GM12878 (cell line): Measurements from ENCODE around the gene ENG. TPM values are rescaled to one million over a fixed set of nuclear protein-coding genes. Genes with fewer than 3 reads are reported as not detected.
A peak's percentile ranks its signal among the peaks of the same experiment; 100 is the strongest.

Experiments
- ATAC-seq: fragments of 200-7000 bp; cut with Tn5 transposase; 3 replicates; pipeline ENCODE4 v1.9.1; 2020; ENCODE audit warnings: mild to moderate bottlenecking, moderate library complexity
- BruUV-seq: library from RNA; stranded (reverse); fragments of 400-500 nt; replicated peaks from 2 replicates; lab custom pipeline; 2021; lab: Mats Ljungman, UMichigan
- CTCF ChIA-PET: fragments of 300-600 bp; sonication (Branson Sonifier 250); formaldehyde crosslinking; extraction: SDS; loops from one replicate; lab custom pipeline; 2021; ENCODE audit warnings: inconsistent platforms; lab: Yijun Ruan, JAX
- POLR2A ChIA-PET: fragments of 350-600 bp; formaldehyde crosslinking; extraction: SDS; loops from one replicate; lab custom pipeline; 2021; ENCODE audit warnings: inconsistent platforms; lab: Charles Lee
- RAD21 ChIA-PET: fragments of 300-600 bp; sonication (Branson Sonifier 250); formaldehyde crosslinking; loops from one replicate; lab custom pipeline; 2023; ENCODE audit warnings: antibody characterized with exemption; ENCODE audit not compliant: unreplicated experiment; lab: Charles Lee
- SMC1A ChIA-PET: fragments of 300-600 bp; sonication (Branson Sonifier 250); formaldehyde crosslinking; loops from one replicate; lab custom pipeline; 2023; ENCODE audit not compliant: unreplicated experiment, uncharacterized antibody; lab: Charles Lee
- DNase-seq: peaks from one replicate; pipeline ENCODE4 v3.0.0-alpha.2; 2011; ENCODE audit warnings: low read depth, low spot score
- FAIRE-seq: peaks from 3 replicates; lab custom pipeline; 2011; peaks lifted over from hg19 to GRCh38; lab: Jason Lieb, UNC
- H2AFZ ChIP-seq: 2 replicates; pipeline ENCODE4 v1.6.0; 2011; ENCODE audit warnings: low read depth, low read length, control low read depth; ENCODE audit not compliant: control insufficient read depth
- H3K27ac ChIP-seq: 2 replicates; pipeline ENCODE4 v1.5.1; 2011; ENCODE audit warnings: control low read depth; ENCODE audit not compliant: control insufficient read depth, insufficient read depth
- H3K27me3 ChIP-seq, 2 experiments: replicated peaks in 1 of 2; 2 replicates each; pipeline versions ENCODE4 v1.6.0 to v1.6.1; 2011; ENCODE audit warnings: low read length in 1 of 2; ENCODE audit not compliant: control insufficient read depth in 2 of 2, insufficient read depth in 2 of 2
- H3K36me3 ChIP-seq, 2 experiments: 2 replicates each; pipeline ENCODE4 v1.5.1; 2011; ENCODE audit warnings: low read length in 1 of 2; ENCODE audit not compliant: control insufficient read depth in 2 of 2, insufficient read depth in 2 of 2
- H3K4me1 ChIP-seq: 2 replicates; pipeline ENCODE4 v1.6.1; 2011; ENCODE audit warnings: mild to moderate bottlenecking, low read length, moderate library complexity, mixed read lengths; ENCODE audit not compliant: control insufficient read depth, insufficient read depth
- H3K4me2 ChIP-seq: 2 replicates; pipeline ENCODE4 v1.6.0; 2011; ENCODE audit warnings: control low read depth; ENCODE audit not compliant: control insufficient read depth, insufficient read depth
- H3K4me3 ChIP-seq: fragments of 200-600 bp; sonication (generic); 2 replicates; pipeline ENCODE4 v1.5.1; 2016
- H3K79me2 ChIP-seq: 2 replicates; pipeline ENCODE4 v1.6.0; 2011; ENCODE audit warnings: low read length; ENCODE audit not compliant: control insufficient read depth, insufficient read depth
- H3K9ac ChIP-seq: 2 replicates; pipeline ENCODE4 v1.8.0; 2011; ENCODE audit warnings: low read length, control low read depth, mixed read lengths; ENCODE audit not compliant: control insufficient read depth, insufficient read depth
- H3K9me3 ChIP-seq: replicated peaks from 3 replicates; pipeline ENCODE4 v1.5.1; 2011; ENCODE audit warnings: mild to moderate bottlenecking, low read length; ENCODE audit not compliant: control insufficient read depth, insufficient read depth
- H4K20me1 ChIP-seq: 2 replicates; pipeline ENCODE4 v1.6.0; 2011; ENCODE audit not compliant: control insufficient read depth, insufficient read depth
- PAX5 ChIP-seq: IDR thresholded peaks from 2 replicates; pipeline ENCODE4 v1.6.1; 2011; ENCODE audit warnings: low read depth, low read length, borderline replicate concordance
- PML ChIP-seq: IDR thresholded peaks from 2 replicates; pipeline ENCODE4 v1.6.1; 2012; ENCODE audit warnings: low read length, inconsistent platforms
- POLR2A ChIP-seq: IDR thresholded peaks from 2 replicates; pipeline ENCODE4 v1.6.1; 2011; ENCODE audit warnings: low read depth, mild to moderate bottlenecking, low read length
- SP1 ChIP-seq: IDR thresholded peaks from one replicate; pipeline ENCODE4 v1.6.1; 2011; ENCODE audit warnings: low read depth, low read length
- WGBS: methylation state at CpG from one replicate; pipeline ENCODE4 v1.1.6; 2016; ENCODE audit warnings: low lambda C conversion rate; ENCODE audit not compliant: insufficient replicate concordance, insufficient coverage; ENCODE audit errors: missing lambda C conversion rate; 5-methylcytosine and 5-hydroxymethylcytosine counted together
- in situ Hi-C: fragments of 300-500 bp; cut with MboI; formaldehyde crosslinking; loops from 9 replicates; pipeline ENCODE4 v1.14.3; 2018; ENCODE audit warnings: mixed read lengths
- intact Hi-C: fragments of 100-400 bp; cut with micrococcal nuclease; formaldehyde crosslinking; loops from one replicate; pipeline ENCODE4 v1.14.2; 2022; ENCODE audit not compliant: unreplicated experiment
- polyA plus RNA-seq, 11 experiments: library from polyadenylated mRNA; depleted of rRNA in 4 of 11; unstranded in 6 of 11; stranded (reverse) in 5 of 11; fragments of >200 nt; fragmentation: Nextera tagmentation in 4 of 11; fragmentation: Illumina TruSeq in 1 of 11; extraction: Ambion mirVana in 4 of 11; extraction: Trizol in 1 of 11; gene quantifications; 1 replicate in 1 of 11; 2 replicates in 10 of 11; pipeline versions ENCODE4 v1.2.1 to v1.2.3, GENCODE V29; 2011 to 2016; ENCODE audit warnings: inconsistent platforms in 2 of 11, missing spikeins in 2 of 11, low read depth in 1 of 11
- total RNA-seq, 4 experiments: library from RNA; depleted of rRNA in 3 of 4; stranded (reverse); fragments of >200 nt in 3 of 4; fragmentation: Illumina TruSeq in 1 of 4; extraction: Trizol in 1 of 4; gene quantifications; 2 replicates each; pipeline versions ENCODE4 v1.2.1 to v1.2.3, GENCODE V29; 2013 to 2021
- TF ChIP-seq, protein P1 (sequence below): IDR thresholded peaks from 2 replicates; pipeline ENCODE4 v1.6.1; 2011; ENCODE audit warnings: mild to moderate bottlenecking, low read depth, low read length, moderate library complexity; ENCODE audit not compliant: insufficient replicate concordance
- TF ChIP-seq, protein P2 (sequence below): fragments of 450-650 bp; IDR thresholded peaks from 2 replicates; pipeline ENCODE4 v1.6.1; 2016; ENCODE audit warnings: mild to moderate bottlenecking

ENG gene
- total and polyA plus RNA-seq, 10 of the 15 experiments (the other 5 are each of a cell fraction or from before 2014, with no cell fraction given): 0.14 to 10.1 (median 2.0) TPM

- H3K36me3 ChIP-seq: peaks cover 0 to 7% of the 10 kb centered on the region in 2 experiments; a peak in 1 of 4 replicates
- in situ Hi-C loops (no loop called here), intact Hi-C loops (loop anchor here (2.0 kb wide), 1 partner anchor 43 kb away; the partner anchor contains the start of gene TOR2A)
- WGBS: under 1% methylated on average over 16 of the region's 18 CpGs
- H2AFZ ChIP-seq: no peak overlapping the region
- H3K9me3 ChIP-seq: no peaks in the 10 kb centered on the region
- SMC1A ChIA-PET: interaction anchor here (1.4 to 2.4 kb wide), 2 partner anchors 8 to 9 kb away, joined by 4 to 5 read pairs; no protein-coding TSS in a partner anchor
- BruUV-seq: no TSS peak
- TF ChIP-seq POLR2A (peak; percentile 19; the same call in 1 of the 2 replicates), PML (no peak), SP1 (no peak), PAX5 (no peak)
- TF ChIP-seq, protein P1, sequence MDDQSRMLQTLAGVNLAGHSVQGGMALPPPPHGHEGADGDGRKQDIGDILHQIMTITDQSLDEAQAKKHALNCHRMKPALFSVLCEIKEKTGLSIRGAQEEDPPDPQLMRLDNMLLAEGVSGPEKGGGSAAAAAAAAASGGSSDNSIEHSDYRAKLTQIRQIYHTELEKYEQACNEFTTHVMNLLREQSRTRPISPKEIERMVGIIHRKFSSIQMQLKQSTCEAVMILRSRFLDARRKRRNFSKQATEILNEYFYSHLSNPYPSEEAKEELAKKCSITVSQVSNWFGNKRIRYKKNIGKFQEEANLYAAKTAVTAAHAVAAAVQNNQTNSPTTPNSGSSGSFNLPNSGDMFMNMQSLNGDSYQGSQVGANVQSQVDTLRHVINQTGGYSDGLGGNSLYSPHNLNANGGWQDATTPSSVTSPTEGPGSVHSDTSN: peak; percentile 12
- TF ChIP-seq, protein P2, sequence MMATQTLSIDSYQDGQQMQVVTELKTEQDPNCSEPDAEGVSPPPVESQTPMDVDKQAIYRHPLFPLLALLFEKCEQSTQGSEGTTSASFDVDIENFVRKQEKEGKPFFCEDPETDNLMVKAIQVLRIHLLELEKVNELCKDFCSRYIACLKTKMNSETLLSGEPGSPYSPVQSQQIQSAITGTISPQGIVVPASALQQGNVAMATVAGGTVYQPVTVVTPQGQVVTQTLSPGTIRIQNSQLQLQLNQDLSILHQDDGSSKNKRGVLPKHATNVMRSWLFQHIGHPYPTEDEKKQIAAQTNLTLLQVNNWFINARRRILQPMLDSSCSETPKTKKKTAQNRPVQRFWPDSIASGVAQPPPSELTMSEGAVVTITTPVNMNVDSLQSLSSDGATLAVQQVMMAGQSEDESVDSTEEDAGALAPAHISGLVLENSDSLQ: peak; percentile 75
- H3K79me2 ChIP-seq: peaks cover 36% of the 10 kb centered on the region
- ATAC-seq (no peak), DNase-seq (no peak), FAIRE-seq (no peak)
- no peaks in the 10 kb centered on the region for H4K20me1 ChIP-seq
- RAD21 ChIA-PET: interaction anchor here (0.7 to 2.4 kb wide), 7 partner anchors 11 to 144 kb away, joined by 3 to 19 read pairs (median 8); partner anchors contain the start of gene ST6GALNAC4
- POLR2A ChIA-PET: interaction anchor here (0.9 to 2.3 kb wide), 4 partner anchors 10 to 323 kb away, joined by 3 to 14 read pairs (median 4); no protein-coding TSS in a partner anchor
- no peaks in the 10 kb centered on the region for H3K27me3 ChIP-seq
- H3K27ac ChIP-seq: peak overlapping the region; percentile 93
- H3K4me1 ChIP-seq: peaks cover 25% of the 10 kb centered on the region
- H3K9ac ChIP-seq: peak overlapping the region; percentile 64
- CTCF ChIA-PET: interaction anchor here (1.6 to 2.6 kb wide), 3 partner anchors 7 to 43 kb away, joined by 6 to 18 read pairs (median 8); partner anchors contain the start of gene TOR2A
- H3K4me2 ChIP-seq: peak overlapping the region; percentile 75
- H3K4me3 ChIP-seq: peak overlapping the region; percentile 100
Measured at GRCh38 chr9:127777368-127777980, 77.0 kb downstream of the ENG start.
